NCI-H1436 treated with DMSO at 0.1 percent for 48 hours (cell line): ENCODE measurements around the gene ZNF501.

Source experiments
- DNase-seq: peaks from one replicate; lab custom pipeline; 2025; lab: John Stamatoyannopoulos, UW

Gene ZNF501

GRCh38 chr3:44729384-44729910 is at the start of gene ZNF501:
TSS of gene ZNF501 (plus strand) at chr3:44729635. CDS start at chr3:44734422, 4,787 bp downstream.
- DNase-seq, result peak; percentile 1

- no peak for DNase-seq
Observed at GRCh38 chr3:44680921-44681455, 48.4 kb upstream of the ZNF501 start.

- no peak for DNase-seq
Observed at GRCh38 chr3:44682182-44682896, 47.1 kb upstream of the ZNF501 start.

DNA sequence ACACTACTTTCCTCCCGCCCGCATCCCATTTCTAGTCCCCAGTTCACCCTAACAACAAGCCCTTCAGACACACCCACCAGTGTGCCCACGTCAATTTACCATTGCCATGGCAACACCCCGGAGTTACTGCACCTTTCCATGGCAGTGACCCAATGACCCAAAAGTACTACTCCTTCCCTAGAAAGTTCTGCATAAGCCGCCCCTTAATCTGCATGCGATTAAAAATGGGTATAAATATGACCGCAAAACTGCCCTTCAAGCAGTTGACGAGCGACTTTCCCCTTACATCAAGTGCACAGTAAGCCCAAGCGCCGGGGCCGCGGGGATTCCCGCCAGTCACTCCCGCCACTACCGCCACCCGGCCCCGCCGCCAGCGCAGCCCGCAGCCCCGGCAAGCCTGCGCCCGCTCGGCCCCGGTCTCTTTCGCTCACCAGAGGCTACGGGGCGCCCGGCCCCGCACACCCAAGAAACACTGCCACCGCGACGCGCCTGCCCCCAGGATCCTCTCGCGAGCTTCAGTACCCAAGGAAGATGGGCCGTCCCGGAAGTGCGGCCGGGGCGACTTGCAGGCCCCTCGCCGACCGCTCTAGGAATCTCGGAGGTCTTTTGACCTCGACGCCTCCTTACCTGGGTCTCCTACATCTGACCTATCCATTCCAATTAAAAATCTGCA is 44.2 kb upstream of the ZNF501 start:
- peak; percentile 6 for DNase-seq

DNA sequence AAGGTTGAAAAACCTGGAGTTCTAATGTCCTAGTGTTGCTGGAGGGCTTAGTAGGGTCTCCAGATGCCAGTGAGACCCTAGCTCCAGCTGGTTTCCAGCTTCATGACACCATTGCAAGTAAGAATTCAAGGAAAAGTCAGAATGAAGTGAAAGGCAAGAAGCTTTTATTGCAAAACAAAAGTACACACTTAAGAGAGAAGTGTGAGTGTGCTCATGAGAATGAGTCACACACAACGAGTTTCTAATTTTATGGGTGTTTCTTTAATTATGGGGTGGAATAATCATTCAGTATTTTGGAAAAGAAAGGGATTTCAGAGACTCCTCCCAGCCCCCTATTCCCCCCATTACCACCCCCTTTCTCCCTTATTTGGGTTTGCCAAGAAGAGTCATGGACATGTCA is 41.5 kb upstream of the ZNF501 start:
- no peak for DNase-seq

DNA sequence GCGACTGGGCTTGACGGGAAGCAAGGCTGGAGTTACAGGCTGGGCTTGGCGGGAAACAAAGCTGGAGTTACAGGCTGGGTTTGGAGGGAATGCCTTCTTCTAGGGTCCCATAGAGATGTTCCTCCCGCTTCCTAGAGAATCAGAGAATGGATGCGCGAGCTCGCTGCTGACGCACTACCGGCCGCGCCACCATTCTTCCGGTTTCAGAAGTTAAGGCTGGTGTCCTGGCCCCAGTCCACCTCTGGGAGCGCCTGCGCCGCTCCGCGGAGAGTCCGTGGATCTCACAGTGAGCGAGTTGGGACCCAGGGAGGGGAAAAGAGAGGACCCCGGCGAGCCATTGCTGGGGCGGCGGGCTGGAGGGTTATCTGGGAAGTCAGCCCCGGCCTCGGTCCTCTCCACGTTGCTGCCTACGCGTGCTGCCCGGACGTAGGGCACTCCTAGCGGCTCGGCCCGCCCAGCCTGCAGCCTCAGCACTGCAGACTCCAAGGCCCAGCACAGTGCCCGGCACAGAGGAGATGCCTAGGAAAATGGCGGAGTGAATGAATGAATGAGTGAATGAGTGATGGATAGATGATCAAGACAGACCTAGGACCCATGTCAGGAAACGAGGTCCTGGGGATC is 16.9 kb upstream of the ZNF501 start, which contains the start of gene ZNF502:
Gene ZNF502, plus strand, starts transcription at position 206 of the 621 bp plus-strand sequence. CDS start 7,602 bp downstream, outside the sequence.
- DNase-seq, result no peak

DNA sequence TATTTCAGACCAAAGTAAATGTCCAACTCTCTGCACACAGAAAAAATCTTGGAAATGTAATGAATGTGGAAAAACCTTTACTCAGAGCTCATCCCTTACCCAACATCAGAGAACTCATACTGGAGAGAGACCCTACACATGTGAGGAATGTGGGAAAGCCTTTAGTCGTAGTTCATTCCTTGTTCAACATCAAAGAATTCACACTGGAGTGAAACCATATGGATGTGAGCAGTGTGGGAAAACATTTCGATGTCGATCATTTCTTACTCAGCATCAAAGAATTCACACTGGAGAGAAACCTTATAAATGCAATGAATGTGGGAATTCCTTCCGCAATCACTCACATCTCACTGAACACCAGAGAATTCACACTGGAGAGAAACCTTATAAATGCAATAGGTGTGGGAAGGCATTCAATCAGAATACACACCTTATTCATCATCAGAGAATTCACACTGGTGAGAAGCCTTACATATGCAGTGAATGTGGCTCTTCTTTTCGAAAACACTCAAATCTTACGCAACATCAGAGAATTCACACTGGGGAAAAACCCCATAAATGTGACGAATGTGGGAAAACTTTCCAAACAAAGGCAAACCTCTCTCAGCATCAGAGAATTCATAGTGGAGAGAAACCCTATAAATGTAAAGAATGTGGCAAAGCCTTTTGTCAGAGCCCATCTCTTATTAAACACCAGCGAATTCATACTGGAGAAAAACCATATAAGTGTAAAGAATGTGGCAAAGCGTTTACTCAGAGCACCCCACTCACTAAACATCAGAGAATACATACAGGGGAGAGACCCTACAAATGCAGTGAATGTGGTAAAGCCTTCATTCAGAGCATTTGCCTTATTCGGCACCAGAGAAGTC is 8.0 kb upstream of the ZNF501 start:
- no peak for DNase-seq

GRCh38 chr3:44722103-44722401 is 7.4 kb upstream of the ZNF501 start:
- DNase-seq, result no peak

- no peak for DNase-seq
Observed at GRCh38 chr3:44734646-44735168, 5.3 kb downstream of the ZNF501 start.

- DNase-seq, result no peak
Observed at GRCh38 chr3:44761101-44761423, 31.6 kb downstream of the ZNF501 start.

DNA sequence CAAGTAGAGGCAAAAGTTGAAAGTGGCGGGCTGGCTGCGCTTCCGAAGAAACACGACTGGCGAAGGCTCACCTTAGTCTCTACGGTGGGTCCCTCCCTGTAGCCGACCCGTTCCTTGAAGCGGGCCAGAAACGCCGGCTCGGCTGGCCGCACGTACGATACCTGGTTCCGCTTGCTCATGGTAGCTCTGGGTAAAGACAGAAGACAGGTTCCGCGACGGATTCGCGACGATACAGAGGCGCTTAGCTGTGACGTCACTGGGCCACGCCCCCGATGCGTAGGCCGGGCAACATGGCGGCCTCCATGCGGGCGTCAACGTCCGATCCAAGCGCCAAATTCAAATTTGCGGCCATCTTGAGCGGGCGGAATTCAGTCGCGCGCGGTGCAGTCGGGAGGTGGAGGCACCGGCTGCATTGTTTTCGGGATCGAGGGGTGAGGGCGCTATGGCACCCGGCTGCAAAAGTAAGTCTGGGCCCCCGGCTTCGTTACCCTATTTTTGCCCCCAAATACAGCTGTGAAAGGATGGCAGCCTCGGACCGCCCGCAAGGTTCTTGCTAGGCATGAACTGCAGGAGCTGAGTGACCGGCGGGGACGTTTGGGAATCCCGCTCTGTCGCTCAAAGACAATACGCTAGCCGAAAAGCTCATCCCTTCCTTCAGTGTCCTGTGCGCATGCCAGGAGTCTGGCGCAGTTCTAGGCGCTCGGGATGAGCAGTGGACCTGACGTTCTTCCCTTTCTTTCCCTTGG is 32.2 kb downstream of the ZNF501 start, which contains the start of the genes KIAA1143 and KIF15:
Gene KIAA1143, minus strand, starts transcription at position 196 of the 746 bp plus-strand sequence. Its CDS starts 17 bp downstream, at position 179.
Gene KIF15, plus strand, starts transcription at position 371 of the 746 bp plus-strand sequence. Its CDS starts 72 bp downstream, at position 443.
- DNase-seq, result peak; percentile 62

GRCh38 chr3:44762170-44762677 is 32.8 kb downstream of the ZNF501 start:
- DNase-seq, result no peak

- DNase-seq, result no peak
Observed at GRCh38 chr3:44762690-44763089, 33.3 kb downstream of the ZNF501 start.

- DNase-seq, result no peak
Observed at GRCh38 chr3:44764248-44764647, 34.8 kb downstream of the ZNF501 start.

DNA sequence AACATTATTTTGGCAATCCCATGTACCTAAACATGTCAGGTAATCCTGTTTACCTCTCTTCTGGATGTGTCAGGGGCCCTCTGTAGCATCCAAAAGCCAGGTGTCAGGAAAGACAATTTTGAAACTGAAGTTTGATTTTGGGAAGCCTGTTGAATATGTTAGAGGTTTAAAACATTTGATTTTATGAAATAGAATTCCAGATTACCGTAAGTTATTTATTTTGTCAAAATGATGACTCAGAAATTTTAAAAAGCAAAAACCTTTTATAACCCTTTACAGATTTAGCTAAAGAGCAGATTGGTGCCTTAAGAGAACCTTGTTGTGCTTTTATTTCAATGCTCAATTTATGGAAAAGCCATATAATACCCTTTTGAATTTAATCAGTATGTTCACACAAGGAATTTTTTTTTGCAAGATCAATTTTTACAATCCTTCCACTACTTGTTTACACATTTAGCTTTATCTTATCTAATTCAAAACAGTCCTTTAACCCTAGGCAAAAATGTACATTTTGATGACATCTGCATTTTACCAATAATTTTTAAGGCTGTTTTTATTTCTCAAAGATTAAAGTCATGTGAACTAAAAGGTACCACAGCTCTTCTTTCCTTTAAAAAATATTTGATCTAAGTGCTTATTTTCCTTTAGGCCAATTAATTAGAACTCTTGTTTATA is 42.1 kb downstream of the ZNF501 start:
- DNase-seq, result no peak

- no peak for DNase-seq
Observed at GRCh38 chr3:44772099-44772442, 42.6 kb downstream of the ZNF501 start.

DNA sequence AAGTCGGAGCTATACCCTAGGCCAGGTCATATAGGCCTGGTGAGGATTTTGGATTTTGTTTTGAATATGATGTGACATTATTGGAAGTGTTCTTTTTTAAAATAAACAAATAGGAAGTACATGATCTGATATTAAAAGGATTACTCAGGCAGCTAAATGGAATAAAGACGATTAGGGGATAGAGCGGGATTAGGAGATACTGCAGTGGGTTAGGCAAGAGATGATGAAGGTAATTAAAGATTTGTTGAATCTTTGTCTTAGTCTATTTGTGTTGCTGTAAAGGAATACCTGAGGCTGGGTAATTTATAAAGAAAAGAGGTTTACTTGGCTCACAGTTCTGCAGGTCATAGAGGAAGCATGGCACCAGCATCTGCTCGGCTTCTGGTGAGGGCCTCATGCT is 53.5 kb downstream of the ZNF501 start:
- no peak for DNase-seq
